GM18502 (cell line): ENCODE measurements around the gene PRKCQ.
"Not testable (repeated sequence)": the region's sequence is repeated elsewhere in the genome, so short reads cannot be mapped to it uniquely, and the experiment has no call there.

ENCODE experiments used
- ATAC-seq: cut with Tn5 transposase; IDR thresholded peaks from one replicate; pipeline ENCODE4 v1.9.1; 2021; ENCODE audit warnings: mild to moderate bottlenecking; ENCODE audit not compliant: unreplicated experiment, poor library complexity

PRKCQ gene

DNA sequence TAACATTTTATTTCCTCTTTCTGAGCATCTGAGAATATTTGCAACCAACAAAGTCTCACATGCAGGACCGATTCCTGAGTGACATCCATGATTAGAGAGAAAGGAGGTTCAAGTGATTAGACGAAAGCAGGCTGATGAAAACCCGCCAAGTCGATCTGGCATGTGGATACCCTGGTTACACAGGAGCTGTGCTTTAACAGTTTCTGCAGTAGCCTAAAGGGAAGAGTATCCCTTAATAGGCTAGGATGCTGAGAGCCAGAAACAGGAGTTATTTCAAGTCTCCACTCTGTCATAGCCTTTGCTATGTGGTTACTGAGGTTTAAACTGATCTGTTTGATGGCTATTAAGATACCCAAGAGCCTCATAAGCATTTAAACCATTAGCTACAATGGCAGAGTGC lies 82.5 kb downstream of the PRKCQ start:
- ATAC-seq, result no peak

GRCh38 chr10:6494936-6495592 lies 85.0 kb downstream of the PRKCQ start:
- no peak for ATAC-seq

GRCh38 chr10:6494442-6494819 lies 85.6 kb downstream of the PRKCQ start:
- ATAC-seq, result no peak

- ATAC-seq, result no peak
Observed at GRCh38 chr10:6493521-6494441, 86.3 kb downstream of the PRKCQ start.

DNA sequence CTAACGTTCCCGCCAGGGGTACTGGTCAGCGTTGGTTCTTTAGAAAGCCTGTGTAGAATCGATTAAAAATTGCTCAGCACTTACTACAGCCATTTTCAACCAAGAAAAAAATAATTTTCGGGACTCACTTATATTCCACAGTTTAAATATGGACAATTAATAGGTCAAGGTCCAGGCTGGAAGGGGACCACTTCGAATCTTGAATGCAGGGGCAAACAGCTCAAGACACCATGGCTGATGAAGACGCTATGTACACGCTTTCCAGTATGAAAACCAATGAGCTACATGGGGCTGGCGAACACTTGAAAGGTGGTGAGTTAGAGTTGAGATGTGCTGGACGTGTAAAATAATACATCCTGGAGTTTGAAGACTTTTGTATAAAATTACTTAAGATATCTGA lies 87.2 kb downstream of the PRKCQ start:
- ATAC-seq, result no peak

- ATAC-seq, result no peak
Observed at GRCh38 chr10:6491841-6492609, 88.1 kb downstream of the PRKCQ start.

- no peak for ATAC-seq
Observed at GRCh38 chr10:6490614-6491013, 89.5 kb downstream of the PRKCQ start.

DNA sequence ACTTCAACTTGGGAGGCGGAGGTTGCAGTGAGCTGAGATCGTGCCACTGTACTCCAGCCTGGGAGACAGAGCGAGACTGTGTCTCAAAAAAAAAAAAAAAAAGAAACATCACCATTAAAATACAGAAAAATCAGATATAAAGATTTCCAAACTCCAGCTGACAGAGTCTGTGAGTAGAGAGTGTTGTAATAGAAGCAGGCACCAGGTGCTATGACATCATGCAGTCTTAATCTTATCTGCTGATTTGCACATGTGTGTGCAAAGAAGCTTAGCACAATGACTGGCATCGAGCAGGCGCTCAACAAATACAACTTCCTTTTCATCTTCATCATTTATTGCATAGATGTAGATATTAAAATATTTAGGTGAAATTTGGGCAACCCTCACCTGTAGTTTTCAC lies 92.2 kb downstream of the PRKCQ start:
- no peak for ATAC-seq

- ATAC-seq, result no peak
Observed at GRCh38 chr10:6486309-6486708, 93.8 kb downstream of the PRKCQ start.

DNA sequence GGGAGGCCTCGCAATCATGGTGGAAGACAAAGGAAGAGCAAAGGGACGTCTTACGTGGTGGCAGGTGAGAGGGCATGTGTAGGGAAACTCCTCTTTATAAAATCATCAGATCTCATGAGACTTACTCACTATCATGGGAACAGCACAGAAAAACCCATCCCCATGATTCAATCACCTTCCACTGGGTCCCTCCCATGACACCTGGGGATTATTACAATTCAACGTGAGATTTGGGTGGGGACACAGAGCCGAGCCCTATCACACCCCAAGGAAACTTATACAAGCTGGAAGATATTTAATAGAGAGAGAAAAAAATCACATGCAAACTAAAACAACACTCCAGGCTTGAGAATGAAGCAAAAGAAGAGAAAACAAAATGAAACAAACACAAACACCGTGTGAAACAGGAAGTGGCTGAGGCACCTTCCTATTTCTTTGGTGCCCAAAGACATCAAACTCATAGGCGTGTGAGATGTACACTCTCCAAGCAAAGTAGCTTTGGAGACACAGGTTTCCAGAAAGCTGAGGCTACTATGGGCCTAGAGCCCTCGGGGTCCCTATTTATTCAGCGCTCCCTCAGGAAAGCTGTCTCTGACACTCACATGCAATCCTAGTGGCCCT lies 97.2 kb downstream of the PRKCQ start:
- no peak for ATAC-seq

GRCh38 chr10:6478722-6479121 lies 101.4 kb downstream of the PRKCQ start:
- ATAC-seq, result no peak

GRCh38 chr10:6476989-6477388 lies 103.1 kb downstream of the PRKCQ start:
- ATAC-seq, result no peak

DNA sequence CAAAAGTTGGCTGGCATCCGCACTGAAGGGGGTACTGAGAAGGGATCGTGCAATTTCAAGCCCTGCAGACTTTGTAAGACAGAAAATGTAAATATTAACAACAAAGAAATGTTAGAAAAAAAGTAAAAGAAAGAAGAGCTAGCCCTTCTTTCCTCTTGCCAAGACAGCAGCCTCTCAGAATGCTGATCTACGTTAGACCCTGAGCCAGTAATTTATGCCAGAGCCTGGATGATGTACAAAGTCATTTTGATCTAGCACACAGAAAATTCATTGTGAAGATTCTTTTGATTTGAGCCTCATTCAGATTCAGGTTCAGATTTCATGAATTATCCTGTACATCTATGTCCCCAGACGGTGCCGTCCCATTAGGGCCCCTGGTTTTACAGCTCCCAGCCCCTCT lies 105.2 kb downstream of the PRKCQ start:
- no peak for ATAC-seq

- ATAC-seq, result peak; percentile 77
Observed at GRCh38 chr10:6473901-6474370, 106.1 kb downstream of the PRKCQ start.

DNA sequence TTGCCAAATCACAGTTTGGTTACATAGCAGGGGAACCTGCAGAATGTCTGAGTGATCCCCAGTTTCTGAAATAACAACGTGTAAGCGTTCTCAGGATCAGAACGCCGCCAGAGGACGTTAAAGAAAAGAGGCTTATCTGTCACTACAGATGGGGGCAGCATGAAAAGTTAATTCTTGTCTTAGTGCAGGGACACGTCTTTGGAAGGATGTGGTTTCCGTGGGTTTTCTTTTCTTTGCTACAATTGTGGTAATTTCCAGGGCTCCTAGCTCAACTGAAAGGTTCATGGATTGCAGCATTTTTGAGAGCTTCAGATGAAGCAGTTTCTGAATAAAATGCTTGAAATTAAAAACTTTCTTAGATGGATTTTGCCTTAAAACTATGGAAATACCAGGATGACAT lies 106.6 kb downstream of the PRKCQ start:
- peak; percentile 52 for ATAC-seq

DNA sequence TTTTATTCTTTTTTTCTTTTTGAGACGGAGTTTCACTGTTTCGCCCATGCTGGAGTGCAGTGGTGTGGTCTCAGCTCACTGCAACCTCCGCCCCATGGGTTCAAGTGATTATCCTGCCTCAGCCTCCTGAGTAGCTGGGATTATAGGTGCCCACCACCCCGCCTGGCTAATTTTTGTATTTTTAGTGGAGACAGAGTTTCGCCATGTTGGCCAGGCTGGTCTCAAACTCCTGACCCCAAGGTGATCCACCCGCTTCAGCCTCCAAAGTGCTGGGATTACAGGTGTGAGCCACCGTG lies 107.4 kb downstream of the PRKCQ start:
- ATAC-seq, result not testable (repeated sequence)

GRCh38 chr10:6470894-6471618 lies 109.0 kb downstream of the PRKCQ start:
- no peak for ATAC-seq

DNA sequence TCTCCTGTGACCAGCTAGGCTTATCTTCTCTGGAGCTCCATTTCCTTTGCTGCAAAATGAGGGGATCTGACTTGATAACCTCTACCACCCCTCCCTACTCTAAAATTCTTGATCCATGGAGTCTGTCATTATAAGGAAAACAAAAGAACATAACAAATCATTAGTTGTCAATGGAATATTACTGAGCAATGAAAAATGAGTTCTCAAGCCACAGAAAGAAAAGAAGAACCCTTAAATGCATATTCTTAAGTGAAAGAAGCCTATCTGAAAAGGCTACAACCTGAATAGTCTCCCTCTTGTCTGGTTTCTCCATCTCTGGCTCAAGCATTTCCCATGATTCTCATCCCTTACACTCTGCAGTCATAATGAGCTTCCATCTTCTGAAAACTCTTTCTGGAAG lies 110.4 kb downstream of the PRKCQ start:
- ATAC-seq, result no peak

- ATAC-seq, result no peak
Observed at GRCh38 chr10:6465854-6466601, 114.0 kb downstream of the PRKCQ start.
